Astrocyte (in vitro differentiated cells and primary cell): ENCODE measurements around the gene MANEA. TPM values are rescaled to one million over a fixed set of nuclear protein-coding genes. Genes with fewer than 3 reads are reported as not detected.

ENCODE experiments used
- DNase-seq: peaks from one replicate; pipeline ENCODE4 v3.0.0-alpha.2; 2010; ENCODE audit warnings: low read depth
- FAIRE-seq: peaks from 2 replicates; lab custom pipeline; 2011; peaks lifted over from hg19 to GRCh38; lab: Jason Lieb, UNC
- H2AFZ ChIP-seq: 2 replicates; pipeline ENCODE4 v1.6.0; 2012; ENCODE audit warnings: low read depth, low read length, inconsistent platforms
- H3K27ac ChIP-seq: 2 replicates; pipeline ENCODE4 v1.5.1; 2011; ENCODE audit warnings: low read depth, low read length, inconsistent platforms
- H3K27me3 ChIP-seq: 2 replicates; pipeline ENCODE4 v1.6.0; 2011; ENCODE audit warnings: low read length, inconsistent platforms; ENCODE audit not compliant: insufficient read depth
- H3K36me3 ChIP-seq: 2 replicates; pipeline ENCODE4 v1.5.1; 2011; ENCODE audit warnings: low read length, inconsistent platforms; ENCODE audit not compliant: insufficient read depth
- H3K4me1 ChIP-seq: 2 replicates; pipeline ENCODE4 v1.5.1; 2011; ENCODE audit warnings: low read length, inconsistent platforms; ENCODE audit not compliant: insufficient read depth
- H3K4me2 ChIP-seq: 2 replicates; pipeline ENCODE4 v1.6.0; 2012; ENCODE audit warnings: low read length, inconsistent platforms
- H3K4me3 ChIP-seq: 2 replicates; pipeline ENCODE4 v1.5.1; 2011; ENCODE audit warnings: low read depth, mild to moderate bottlenecking, low read length, inconsistent platforms; ENCODE audit not compliant: insufficient read depth
- H3K79me2 ChIP-seq: 2 replicates; pipeline ENCODE4 v1.6.0; 2012; ENCODE audit warnings: mild to moderate bottlenecking, low read length, inconsistent platforms; ENCODE audit not compliant: insufficient read depth
- H3K9ac ChIP-seq: 2 replicates; pipeline ENCODE4 v1.6.0; 2012; ENCODE audit warnings: mild to moderate bottlenecking, low read length, inconsistent platforms
- H3K9me3 ChIP-seq: 2 replicates; pipeline ENCODE4 v1.5.1; 2012; ENCODE audit warnings: low read depth, mild to moderate bottlenecking, low read length, inconsistent platforms; ENCODE audit not compliant: insufficient read depth
- H4K20me1 ChIP-seq: 2 replicates; pipeline ENCODE4 v1.6.0; 2012; ENCODE audit warnings: low read length, inconsistent platforms; ENCODE audit not compliant: insufficient read depth
- H3K27ac Mint-ChIP-seq: one replicate; pipeline ENCODE4 v1.8.0; 2021; ENCODE audit warnings: mild to moderate bottlenecking, mixed read lengths; ENCODE audit not compliant: unreplicated experiment
- H3K27me3 Mint-ChIP-seq: one replicate; pipeline ENCODE4 v1.8.0; 2021; ENCODE audit warnings: low read depth, mixed read lengths; ENCODE audit not compliant: unreplicated experiment
- H3K36me3 Mint-ChIP-seq: one replicate; pipeline ENCODE4 v1.8.0; 2021; ENCODE audit warnings: low read depth, mixed read lengths; ENCODE audit not compliant: unreplicated experiment
- H3K4me1 Mint-ChIP-seq: one replicate; pipeline ENCODE4 v1.8.0; 2021; ENCODE audit warnings: low read depth, mixed read lengths; ENCODE audit not compliant: unreplicated experiment
- H3K4me3 Mint-ChIP-seq: one replicate; pipeline ENCODE4 v1.8.0; 2021; ENCODE audit warnings: mild to moderate bottlenecking, moderate library complexity, mixed read lengths; ENCODE audit not compliant: unreplicated experiment
- H3K9me3 Mint-ChIP-seq: one replicate; pipeline ENCODE4 v1.8.0; 2021; ENCODE audit warnings: mild to moderate bottlenecking, mixed read lengths; ENCODE audit not compliant: unreplicated experiment
- CTCF ChIP-seq: IDR thresholded peaks from 2 replicates; pipeline ENCODE4 v1.5.1; 2011; ENCODE audit warnings: low read depth, mild to moderate bottlenecking, inconsistent platforms, low read length, moderate library complexity; ENCODE audit not compliant: insufficient read depth
- EZH2 ChIP-seq: IDR thresholded peaks from 2 replicates; pipeline ENCODE4 v1.6.1; 2012; ENCODE audit warnings: mild to moderate bottlenecking, low read length, inconsistent platforms; ENCODE audit not compliant: insufficient read depth
- total RNA-seq: library from RNA; stranded (reverse); gene quantifications from 2 replicates; pipeline ENCODE4 v1.2.1, GENCODE V29; 2021

MANEA gene
- total RNA-seq, 1 donor from 2014 or later: 12.4 TPM

DNA sequence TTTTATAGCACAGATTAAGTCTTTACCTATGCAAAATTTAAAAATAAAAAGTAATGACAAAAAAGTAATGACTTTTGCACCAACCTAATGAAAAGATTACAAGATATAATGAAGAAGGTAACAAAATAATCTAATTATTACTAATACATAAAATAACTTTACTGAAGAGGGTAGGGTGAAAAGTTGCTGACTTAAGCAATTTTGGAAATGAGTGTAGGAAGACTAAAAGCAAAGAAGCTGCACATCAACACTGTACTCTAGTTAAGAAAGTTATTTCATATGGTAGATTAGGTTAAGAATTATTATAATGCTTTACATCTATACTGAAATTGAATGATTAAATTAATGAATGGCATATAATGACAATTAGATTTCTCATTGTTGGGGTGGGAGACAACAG, 76.8 kb downstream of the MANEA start:
- no peaks in the 10 kb centered on the region for H3K27me3 Mint-ChIP-seq
- TF ChIP-seq EZH2 (no peak), CTCF (no peak)
- Histone ChIP-seq H3K79me2 (no peaks in the 10 kb centered on the region), H3K36me3 (no peaks in the 10 kb centered on the region), H3K4me2 (no peak overlapping the region), H3K27me3 (no peaks in the 10 kb centered on the region), H3K27ac (no peak overlapping the region), H3K4me3 (no peak overlapping the region), H3K9ac (no peak overlapping the region), H4K20me1 (no peaks in the 10 kb centered on the region), H3K9me3 (no peaks in the 10 kb centered on the region), H2AFZ (no peak overlapping the region), H3K4me1 (no peaks in the 10 kb centered on the region)
- no peak for FAIRE-seq
- DNase-seq: no peak
- H3K4me1 Mint-ChIP-seq: no peaks in the 10 kb centered on the region
- no peak overlapping the region for H3K27ac Mint-ChIP-seq
- no peaks in the 10 kb centered on the region for H3K36me3 Mint-ChIP-seq
- peaks cover 2% of the 10 kb centered on the region for H3K9me3 Mint-ChIP-seq
- no peak overlapping the region for H3K4me3 Mint-ChIP-seq

- H3K27me3 ChIP-seq: no peaks in the 10 kb centered on the region
- TF ChIP-seq EZH2 (no peak), CTCF (no peak)
- H3K4me3 Mint-ChIP-seq: no peak overlapping the region
These were observed 81.6 kb downstream of the MANEA start for GRCh38 chr6:95658886-95659285.

More at GRCh38 chr6:95658886-95659285, 81.6 kb downstream of the MANEA start:
- Mint-ChIP-seq H3K27me3 (no peaks in the 10 kb centered on the region), H3K9me3 (no peaks in the 10 kb centered on the region), H3K27ac (no peak overlapping the region), H3K36me3 (no peaks in the 10 kb centered on the region), H3K4me1 (no peaks in the 10 kb centered on the region)
- no peak overlapping the region for H3K27ac ChIP-seq
- no peak overlapping the region for H3K9ac ChIP-seq
- H4K20me1 ChIP-seq: no peaks in the 10 kb centered on the region
- no peak overlapping the region for H2AFZ ChIP-seq
- no peaks in the 10 kb centered on the region for H3K4me1 ChIP-seq
- no peaks in the 10 kb centered on the region for H3K9me3 ChIP-seq
- no peak overlapping the region for H3K4me3 ChIP-seq
- no peaks in the 10 kb centered on the region for H3K36me3 ChIP-seq
- H3K79me2 ChIP-seq: no peaks in the 10 kb centered on the region
- no peak for FAIRE-seq
- no peak overlapping the region for H3K4me2 ChIP-seq
- DNase-seq: no peak
